GM19238 (cell line): ENCODE data around the gene EFNA5.
"Not testable (repeated sequence)": the region's sequence is repeated elsewhere in the genome, so short reads cannot be mapped to it uniquely, and the experiment has no call there.

Experiments
- DNase-seq: peaks from one replicate; pipeline ENCODE4 v3.0.0; 2011; ENCODE audit warnings: low spot score; ENCODE audit not compliant: insufficient read length

The EFNA5 gene

GRCh38 chr5:107463731-107464130, 207.0 kb downstream of the EFNA5 start:
- DNase-seq = no peak

GRCh38 chr5:107461770-107462169, 209.0 kb downstream of the EFNA5 start:
- no peak for DNase-seq

- no peak for DNase-seq
These were observed 209.9 kb downstream of the EFNA5 start for GRCh38 chr5:107460789-107461188.

GRCh38 chr5:107459605-107460004, 211.1 kb downstream of the EFNA5 start:
- DNase-seq = no peak

- DNase-seq = no peak
These were observed 212.4 kb downstream of the EFNA5 start for GRCh38 chr5:107458322-107458721.

- DNase-seq = no peak
These were observed 212.9 kb downstream of the EFNA5 start for GRCh38 chr5:107457881-107458280.

GRCh38 chr5:107457138-107457537, 213.6 kb downstream of the EFNA5 start:
- DNase-seq = no peak

GRCh38 chr5:107456281-107456715, 214.4 kb downstream of the EFNA5 start:
- DNase-seq = no peak

GRCh38 chr5:107455111-107455544, 215.6 kb downstream of the EFNA5 start:
- no peak for DNase-seq

- DNase-seq = not testable (repeated sequence)
These were observed 218.9 kb downstream of the EFNA5 start for GRCh38 chr5:107451827-107452226.

GRCh38 chr5:107451028-107451427, 219.7 kb downstream of the EFNA5 start:
- DNase-seq = no peak

GRCh38 chr5:107450531-107450930, 220.2 kb downstream of the EFNA5 start:
- DNase-seq = no peak

GRCh38 chr5:107449369-107449768, 221.4 kb downstream of the EFNA5 start:
- DNase-seq = no peak

GRCh38 chr5:107447587-107447986, 223.2 kb downstream of the EFNA5 start:
- no peak for DNase-seq

GRCh38 chr5:107446972-107447371, 223.8 kb downstream of the EFNA5 start:
- DNase-seq = no peak

GRCh38 chr5:107444300-107444699, 226.4 kb downstream of the EFNA5 start:
- DNase-seq = no peak

- DNase-seq = no peak
These were observed 226.8 kb downstream of the EFNA5 start for GRCh38 chr5:107443897-107444296.

- DNase-seq = no peak
These were observed 228.3 kb downstream of the EFNA5 start for GRCh38 chr5:107442452-107442851.

GRCh38 chr5:107439832-107440231, 230.9 kb downstream of the EFNA5 start:
- no peak for DNase-seq

GRCh38 chr5:107437986-107438510, 232.7 kb downstream of the EFNA5 start:
- no peak for DNase-seq

GRCh38 chr5:107437154-107437553, 233.6 kb downstream of the EFNA5 start:
- no peak for DNase-seq

GRCh38 chr5:107436201-107436600, 234.5 kb downstream of the EFNA5 start:
- DNase-seq = no peak

GRCh38 chr5:107435061-107435460, 235.7 kb downstream of the EFNA5 start:
- DNase-seq = no peak

- DNase-seq = not testable (repeated sequence)
These were observed 237.1 kb downstream of the EFNA5 start for GRCh38 chr5:107433646-107434045.
